Activated gamma-delta T cell treated with Interleukin-2 at 50 U/mL for 16 hours (primary cell): ENCODE data around the gene PLCD1.

Experiments
- DNase-seq: peaks from one replicate; pipeline ENCODE4 v3.0.0-alpha.2; 2020

Gene PLCD1

DNA sequence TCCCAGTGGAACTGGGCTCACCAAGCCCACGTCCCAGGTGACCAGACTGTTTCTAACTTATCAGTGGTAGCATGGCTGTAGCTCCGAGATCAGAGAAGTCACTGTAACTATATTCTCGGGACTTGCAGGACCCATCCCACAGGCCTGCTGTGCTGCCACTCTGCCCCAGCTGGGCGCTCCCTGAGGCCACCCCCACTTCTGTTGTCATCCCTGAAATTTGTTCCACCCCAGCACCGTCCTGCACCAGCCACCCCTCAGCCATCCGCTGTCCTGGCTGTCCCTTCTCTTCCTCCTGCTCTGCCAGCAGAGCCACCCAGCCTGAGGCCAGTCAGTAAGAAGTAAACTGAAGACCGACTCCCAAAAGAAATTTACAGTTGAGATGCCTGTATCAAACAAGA is 71.9 kb downstream of the PLCD1 start:
- no peak for DNase-seq
